ENCODE results near the gene DCD. TPM values are rescaled to one million over a fixed set of nuclear protein-coding genes. Genes with fewer than 3 reads are reported as not detected.

The DCD gene, protein sequence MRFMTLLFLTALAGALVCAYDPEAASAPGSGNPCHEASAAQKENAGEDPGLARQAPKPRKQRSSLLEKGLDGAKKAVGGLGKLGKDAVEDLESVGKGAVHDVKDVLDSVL
- total RNA-seq: not detected in 3 replicates
- long read RNA-seq: 0 reads

DNA sequence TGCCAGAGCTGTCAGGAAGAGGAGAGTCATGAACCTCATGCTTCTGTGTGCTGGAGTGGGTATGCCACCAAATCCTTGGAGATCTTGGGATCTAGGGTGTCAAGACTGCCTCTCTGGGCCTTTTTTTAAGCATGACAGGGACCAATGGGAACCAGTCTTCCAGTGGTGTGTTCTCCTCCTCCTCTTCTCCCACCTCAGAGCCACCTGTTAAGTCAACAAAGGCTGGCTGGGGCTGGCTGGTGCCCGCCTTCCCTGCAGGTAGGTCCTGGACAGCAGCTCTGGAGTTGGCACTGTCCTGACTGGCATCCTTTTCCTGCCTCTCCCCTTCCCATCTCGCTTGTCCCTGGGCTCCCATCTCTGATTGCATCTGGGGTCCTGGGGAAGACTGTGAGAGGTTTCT, at the start of gene DCD:
Gene DCD (minus strand): TSS at position 101 of the 400 bp plus-strand sequence. CDS start 62 bp downstream, at position 39.
- TF ChIP-seq, protein P1, sequence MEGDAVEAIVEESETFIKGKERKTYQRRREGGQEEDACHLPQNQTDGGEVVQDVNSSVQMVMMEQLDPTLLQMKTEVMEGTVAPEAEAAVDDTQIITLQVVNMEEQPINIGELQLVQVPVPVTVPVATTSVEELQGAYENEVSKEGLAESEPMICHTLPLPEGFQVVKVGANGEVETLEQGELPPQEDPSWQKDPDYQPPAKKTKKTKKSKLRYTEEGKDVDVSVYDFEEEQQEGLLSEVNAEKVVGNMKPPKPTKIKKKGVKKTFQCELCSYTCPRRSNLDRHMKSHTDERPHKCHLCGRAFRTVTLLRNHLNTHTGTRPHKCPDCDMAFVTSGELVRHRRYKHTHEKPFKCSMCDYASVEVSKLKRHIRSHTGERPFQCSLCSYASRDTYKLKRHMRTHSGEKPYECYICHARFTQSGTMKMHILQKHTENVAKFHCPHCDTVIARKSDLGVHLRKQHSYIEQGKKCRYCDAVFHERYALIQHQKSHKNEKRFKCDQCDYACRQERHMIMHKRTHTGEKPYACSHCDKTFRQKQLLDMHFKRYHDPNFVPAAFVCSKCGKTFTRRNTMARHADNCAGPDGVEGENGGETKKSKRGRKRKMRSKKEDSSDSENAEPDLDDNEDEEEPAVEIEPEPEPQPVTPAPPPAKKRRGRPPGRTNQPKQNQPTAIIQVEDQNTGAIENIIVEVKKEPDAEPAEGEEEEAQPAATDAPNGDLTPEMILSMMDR (IDR thresholded peaks at IDR 0.05): no peak
- peaks cover 29% of the 10 kb centered on the region for H3K27me3 Mint-ChIP-seq (ENCODE audit: low read depth)
- no peak for DNase-seq (ENCODE audit: low spot score)
- no peak within 1 kb of the TSS for H3K27ac Mint-ChIP-seq (ENCODE audit: unreplicated experiment)
- no peaks in the 10 kb centered on the region for H3K4me1 Mint-ChIP-seq (ENCODE audit: low read depth)
- H3K36me3 Mint-ChIP-seq (ENCODE audit: low read depth): no peaks in the 10 kb centered on the region
- no peaks in the 10 kb centered on the region for H3K9me3 Mint-ChIP-seq (ENCODE audit: low read depth)
- H3K4me3 Mint-ChIP-seq (ENCODE audit: unreplicated experiment): no peak within 1 kb of the TSS

DNA sequence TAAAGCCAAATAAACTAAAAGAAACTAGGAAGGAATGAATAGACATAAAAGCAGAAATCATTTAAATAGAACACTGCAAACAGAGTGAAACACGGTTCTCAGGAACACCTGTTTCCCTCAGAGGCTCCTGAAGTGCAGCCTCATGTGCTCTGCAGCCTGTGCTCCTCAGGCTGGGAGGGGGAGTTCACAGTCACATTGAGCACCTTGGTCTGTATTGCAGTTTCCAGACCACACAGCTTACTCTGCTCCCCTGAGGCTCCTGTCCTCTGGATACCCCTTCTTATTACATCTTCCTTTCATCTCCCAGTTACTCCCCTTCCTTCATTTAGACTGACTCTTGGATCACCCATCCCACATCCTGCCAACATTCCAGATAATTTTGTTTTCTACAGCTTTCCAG, 49.7 kb upstream of the DCD start:
- TF ChIP-seq, protein P1 (IDR thresholded peaks at IDR 0.05): no peak
- Mint-ChIP-seq H3K4me3 (ENCODE audit: unreplicated experiment) (no peak overlapping the region), H3K4me1 (ENCODE audit: low read depth) (no peaks in the 10 kb centered on the region), H3K9me3 (ENCODE audit: low read depth) (no peaks in the 10 kb centered on the region), H3K27ac (ENCODE audit: unreplicated experiment) (no peak overlapping the region), H3K27me3 (ENCODE audit: low read depth) (peaks cover 35% of the 10 kb centered on the region), H3K36me3 (ENCODE audit: low read depth) (no peaks in the 10 kb centered on the region)
- no peak for DNase-seq (ENCODE audit: low spot score)

DNA sequence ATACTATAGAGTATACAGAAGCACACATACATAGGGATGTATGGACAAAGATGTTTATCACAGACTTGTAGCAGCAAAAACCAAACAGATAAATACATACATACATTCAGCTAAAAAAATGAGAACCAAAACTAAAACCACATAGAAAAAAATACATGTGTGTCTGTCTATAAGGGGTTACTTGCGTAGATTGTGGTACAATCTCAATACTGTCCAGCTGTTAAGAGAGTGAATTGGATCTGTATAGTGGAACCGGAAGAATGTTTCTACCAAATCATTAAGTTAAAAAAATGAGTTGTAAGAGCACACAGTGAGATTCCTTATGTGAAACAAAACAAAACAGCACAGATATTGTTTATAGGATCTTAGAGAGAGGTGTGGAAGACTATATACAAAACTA, 44.2 kb upstream of the DCD start:
- no peaks in the 10 kb centered on the region for H3K36me3 Mint-ChIP-seq (ENCODE audit: low read depth)
- H3K4me3 Mint-ChIP-seq (ENCODE audit: unreplicated experiment): no peak overlapping the region
- H3K27ac Mint-ChIP-seq (ENCODE audit: unreplicated experiment): no peak overlapping the region
- peaks cover 24% of the 10 kb centered on the region for H3K27me3 Mint-ChIP-seq (ENCODE audit: low read depth)
- H3K9me3 Mint-ChIP-seq (ENCODE audit: low read depth): peaks cover 1% of the 10 kb centered on the region
- no peaks in the 10 kb centered on the region for H3K4me1 Mint-ChIP-seq (ENCODE audit: low read depth)
- TF ChIP-seq, protein P1 (IDR thresholded peaks at IDR 0.05): no peak
- no peak for DNase-seq (ENCODE audit: low spot score)

DNA sequence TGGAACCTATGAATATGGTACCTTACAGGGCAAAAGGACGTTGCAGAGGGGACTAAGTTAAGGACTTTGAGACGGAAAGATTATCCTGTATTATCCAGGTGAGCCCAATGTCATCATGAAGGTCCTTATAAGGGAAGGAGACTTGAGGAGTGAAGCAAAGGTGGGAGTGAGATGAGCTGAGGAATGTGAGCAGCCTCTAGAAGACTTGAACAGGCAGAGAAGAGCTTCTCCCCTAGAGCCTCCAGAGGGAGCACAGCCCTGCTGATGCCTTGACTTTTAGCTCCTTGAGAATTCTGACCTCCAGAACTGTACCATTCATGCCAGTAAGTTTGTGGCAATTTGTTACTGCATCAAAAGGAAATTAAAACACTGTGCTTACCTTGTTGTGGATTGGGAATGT, 41.8 kb upstream of the DCD start:
- peaks cover 5% of the 10 kb centered on the region for H3K9me3 Mint-ChIP-seq (ENCODE audit: low read depth)
- no peaks in the 10 kb centered on the region for H3K4me1 Mint-ChIP-seq (ENCODE audit: low read depth)
- TF ChIP-seq, protein P1 (IDR thresholded peaks at IDR 0.05): peak; percentile 16
- no peak overlapping the region for H3K4me3 Mint-ChIP-seq (ENCODE audit: unreplicated experiment)
- H3K36me3 Mint-ChIP-seq (ENCODE audit: low read depth): no peaks in the 10 kb centered on the region
- peaks cover 25% of the 10 kb centered on the region for H3K27me3 Mint-ChIP-seq (ENCODE audit: low read depth)
- H3K27ac Mint-ChIP-seq (ENCODE audit: unreplicated experiment): no peak overlapping the region
- no peak for DNase-seq (ENCODE audit: low spot score)

DNA sequence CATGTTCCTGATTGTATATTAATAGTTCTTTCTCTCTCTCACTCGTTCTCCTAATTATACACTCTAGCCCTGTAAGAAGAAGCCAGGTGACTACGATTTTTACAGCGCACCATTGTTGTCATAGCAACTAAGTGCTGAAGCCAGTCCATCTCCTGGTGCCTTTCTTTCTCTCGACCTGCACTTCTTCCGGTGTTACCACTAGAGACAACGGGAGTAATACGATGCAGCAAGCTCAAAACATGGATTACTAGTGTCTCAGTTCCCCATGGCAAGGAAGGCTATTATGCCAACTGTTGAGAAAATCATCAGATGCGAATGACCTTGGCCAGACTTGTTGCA, 40.8 kb upstream of the DCD start:
- H3K4me1 Mint-ChIP-seq (ENCODE audit: low read depth): no peaks in the 10 kb centered on the region
- no peak overlapping the region for H3K27ac Mint-ChIP-seq (ENCODE audit: unreplicated experiment)
- no peak overlapping the region for H3K4me3 Mint-ChIP-seq (ENCODE audit: unreplicated experiment)
- TF ChIP-seq, protein P1 (IDR thresholded peaks at IDR 0.05): no peak
- H3K9me3 Mint-ChIP-seq (ENCODE audit: low read depth): peaks cover 5% of the 10 kb centered on the region
- H3K27me3 Mint-ChIP-seq (ENCODE audit: low read depth): peaks cover 29% of the 10 kb centered on the region
- no peak for DNase-seq (ENCODE audit: low spot score)
- H3K36me3 Mint-ChIP-seq (ENCODE audit: low read depth): no peaks in the 10 kb centered on the region

Data from chondrocyte (in vitro differentiated cells).